ENCODE data around the gene LMAN1.

DNA sequence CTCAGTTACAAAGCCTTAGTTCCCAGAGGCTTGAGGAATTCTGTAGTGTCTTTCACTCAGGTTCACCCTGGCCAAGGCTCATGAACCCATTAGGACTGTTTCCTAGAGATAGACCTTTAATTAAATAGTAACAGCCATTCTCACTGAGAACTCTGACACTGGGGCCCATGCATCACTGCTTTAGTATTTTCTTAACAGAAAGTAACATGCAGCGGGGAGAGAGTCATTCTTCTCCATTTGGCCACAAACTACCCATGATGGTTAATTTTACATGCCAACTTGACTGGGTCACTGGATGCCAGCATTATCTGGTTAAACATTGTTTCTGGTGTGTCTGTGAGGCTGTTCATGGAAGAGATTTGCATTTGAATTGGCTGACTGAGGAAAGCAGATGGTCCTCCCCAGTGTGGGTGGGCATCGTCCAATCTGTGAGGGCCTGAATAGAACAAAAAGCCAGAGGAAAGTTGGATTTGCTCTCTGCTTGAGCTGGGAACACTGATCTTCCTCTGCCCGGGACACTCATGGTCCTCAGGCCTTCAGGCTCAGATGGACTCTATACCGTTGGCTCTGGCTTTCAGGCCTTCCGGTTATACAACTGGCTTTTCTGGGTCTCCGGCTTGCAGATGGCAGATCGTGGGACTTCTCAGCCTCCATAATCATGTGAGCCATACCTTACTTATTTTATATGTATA is 35.0 kb downstream of the LMAN1 start:
- no peak for TF ChIP-seq POLR2AphosphoS5 (IDR thresholded peaks at IDR 0.05; ENCODE audit: insufficient read depth, low read depth, low read length)
- TF ChIP-seq POLR2A (IDR thresholded peaks at IDR 0.05; ENCODE audit: low read depth, low read length): no peak
- no peak for TF ChIP-seq CTCF (IDR thresholded peaks at IDR 0.05; ENCODE audit: extremely low read depth in 1 of 2, insufficient read depth in 1 of 2, low read depth in 1 of 2, low read length in 2 of 2)

Data from endothelial cell of umbilical vein (primary cell).